GM12878 (cell line): ENCODE measurements around the gene IZUMO1.

Source experiments
- ETV6 ChIP-seq, 2 experiments: fragments of 450-650 bp in 1 of 2; IDR thresholded peaks in 1 of 2; conservative IDR thresholded peaks in 1 of 2; 2 replicates each; pipeline ENCODE4 v1.6.1; 2014; ENCODE audit warnings: antibody characterized with exemption in 1 of 2, borderline replicate concordance in 1 of 2, low read depth in 1 of 2, mild to moderate bottlenecking in 1 of 2, moderate library complexity in 1 of 2
- EZH2 ChIP-seq: IDR thresholded peaks from 2 replicates; pipeline ENCODE4 v1.6.1; 2012; ENCODE audit warnings: low read depth, mild to moderate bottlenecking, control low read depth, inconsistent platforms, low read length, borderline replicate concordance; ENCODE audit not compliant: control insufficient read depth
- NFXL1 ChIP-seq: fragments of 450-650 bp; IDR thresholded peaks from 2 replicates; pipeline ENCODE4 v1.6.1; 2017; ENCODE audit warnings: antibody characterized with exemption, mild to moderate bottlenecking, borderline replicate concordance
- POLR2AphosphoS5 ChIP-seq: IDR thresholded peaks from 2 replicates; pipeline ENCODE4 v1.6.1; 2011; ENCODE audit warnings: mild to moderate bottlenecking, low read length, inconsistent platforms
- RAD21 ChIP-seq: IDR thresholded peaks from 2 replicates; pipeline ENCODE4 v1.6.1; 2011; ENCODE audit warnings: mild to moderate bottlenecking, low read depth, low read length, moderate library complexity; ENCODE audit not compliant: insufficient read depth
- SMC3 ChIP-seq: IDR thresholded peaks from 2 replicates; pipeline ENCODE4 v1.6.1; 2011; ENCODE audit warnings: low read length, improper control_type of control experiment, borderline replicate concordance
- YBX1 ChIP-seq: fragments of 450-650 bp; IDR thresholded peaks from 2 replicates; pipeline ENCODE4 v1.6.1; 2016; ENCODE audit warnings: antibody characterized with exemption
- TF ChIP-seq, protein P1 (sequence below), 3 experiments: IDR thresholded peaks in 2 of 3; conservative IDR thresholded peaks in 1 of 3; 2 replicates each; pipeline ENCODE4 v1.5.1; 2011; ENCODE audit warnings: low read depth in 3 of 3, low read length in 3 of 3, mild to moderate bottlenecking in 3 of 3, control low read depth in 2 of 3, moderate library complexity in 2 of 3, inconsistent platforms in 1 of 3, mixed read lengths in 1 of 3; ENCODE audit not compliant: control insufficient read depth in 2 of 3, insufficient read depth in 1 of 3; ENCODE audit errors: extremely low read depth in 1 of 3
- TF ChIP-seq, protein P2 (sequence below): IDR thresholded peaks from 2 replicates; pipeline ENCODE4 v1.6.1; 2011; ENCODE audit warnings: low read depth, mild to moderate bottlenecking, low read length, moderate library complexity, borderline replicate concordance; ENCODE audit errors: extremely low read depth
- TF ChIP-seq, protein P3 (sequence below): IDR thresholded peaks from 2 replicates; pipeline ENCODE4 v1.6.1; 2012; ENCODE audit warnings: low read depth, low read length, improper control_type of control experiment
- TF ChIP-seq, protein P4 (sequence below): IDR thresholded peaks from 2 replicates; pipeline ENCODE4 v1.6.1; 2011; ENCODE audit warnings: mild to moderate bottlenecking, low read depth, low read length, moderate library complexity; ENCODE audit not compliant: insufficient replicate concordance

DNA sequence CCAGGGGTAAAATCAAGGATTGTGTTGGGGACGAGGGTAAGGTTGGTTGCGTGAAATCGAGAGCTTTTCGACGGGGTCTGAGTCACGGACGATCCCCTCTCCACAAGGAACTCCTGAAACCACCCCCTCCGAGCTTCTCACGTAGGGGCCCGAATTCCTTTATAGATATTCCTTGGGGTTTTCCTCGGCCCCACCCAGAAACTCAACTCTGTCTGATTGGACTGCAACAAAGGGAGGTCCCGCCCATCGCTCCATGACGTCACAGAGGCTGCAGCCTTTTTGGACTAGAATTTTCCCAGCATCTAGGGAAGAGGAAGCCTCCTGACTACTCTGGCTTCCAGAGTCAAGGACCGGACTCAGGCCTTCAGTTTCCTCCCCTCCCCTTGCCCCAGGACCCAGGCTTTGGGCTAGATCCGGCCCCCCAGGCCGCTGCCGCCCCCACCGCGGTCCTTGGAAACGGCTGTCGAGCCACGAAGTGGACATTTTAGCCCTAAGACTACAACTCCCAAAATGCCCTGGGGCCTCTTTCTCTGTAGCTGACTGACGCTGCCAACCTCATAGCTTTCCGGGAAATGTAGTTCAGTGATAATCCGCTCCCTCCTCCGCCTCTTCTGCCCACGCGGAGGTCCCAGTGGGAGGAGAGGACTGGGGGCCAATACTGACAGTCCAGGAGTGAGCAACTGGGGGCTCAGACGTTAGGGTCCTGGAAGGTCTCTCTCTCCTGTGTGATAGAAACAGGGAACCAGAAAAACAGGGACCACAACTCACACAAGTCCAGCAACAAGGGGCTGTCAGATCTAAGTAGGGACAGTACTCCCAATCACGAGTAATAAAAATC, at the start of gene IZUMO1:
- TF ChIP-seq YBX1 (no peak), RAD21 (no peak), EZH2 (no peak), POLR2AphosphoS5 (no peak), NFXL1 (no peak), SMC3 (no peak), ETV6 (conservative IDR thresholded peaks at IDR 0.05 in 1 of 2, IDR thresholded peaks at IDR 0.05 in 1 of 2; ENCODE audit: borderline replicate concordance in 1 of 2, low read depth in 1 of 2) (no peak)
- TF ChIP-seq, protein P1, sequence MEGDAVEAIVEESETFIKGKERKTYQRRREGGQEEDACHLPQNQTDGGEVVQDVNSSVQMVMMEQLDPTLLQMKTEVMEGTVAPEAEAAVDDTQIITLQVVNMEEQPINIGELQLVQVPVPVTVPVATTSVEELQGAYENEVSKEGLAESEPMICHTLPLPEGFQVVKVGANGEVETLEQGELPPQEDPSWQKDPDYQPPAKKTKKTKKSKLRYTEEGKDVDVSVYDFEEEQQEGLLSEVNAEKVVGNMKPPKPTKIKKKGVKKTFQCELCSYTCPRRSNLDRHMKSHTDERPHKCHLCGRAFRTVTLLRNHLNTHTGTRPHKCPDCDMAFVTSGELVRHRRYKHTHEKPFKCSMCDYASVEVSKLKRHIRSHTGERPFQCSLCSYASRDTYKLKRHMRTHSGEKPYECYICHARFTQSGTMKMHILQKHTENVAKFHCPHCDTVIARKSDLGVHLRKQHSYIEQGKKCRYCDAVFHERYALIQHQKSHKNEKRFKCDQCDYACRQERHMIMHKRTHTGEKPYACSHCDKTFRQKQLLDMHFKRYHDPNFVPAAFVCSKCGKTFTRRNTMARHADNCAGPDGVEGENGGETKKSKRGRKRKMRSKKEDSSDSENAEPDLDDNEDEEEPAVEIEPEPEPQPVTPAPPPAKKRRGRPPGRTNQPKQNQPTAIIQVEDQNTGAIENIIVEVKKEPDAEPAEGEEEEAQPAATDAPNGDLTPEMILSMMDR (IDR thresholded peaks at IDR 0.05 in 2 of 3, conservative IDR thresholded peaks at IDR 0.05 in 1 of 3; ENCODE audit: control insufficient read depth in 2 of 3, extremely low read depth in 1 of 3, insufficient read depth in 1 of 3, low read depth in 3 of 3, low read length in 3 of 3): no peak
- TF ChIP-seq, protein P2, sequence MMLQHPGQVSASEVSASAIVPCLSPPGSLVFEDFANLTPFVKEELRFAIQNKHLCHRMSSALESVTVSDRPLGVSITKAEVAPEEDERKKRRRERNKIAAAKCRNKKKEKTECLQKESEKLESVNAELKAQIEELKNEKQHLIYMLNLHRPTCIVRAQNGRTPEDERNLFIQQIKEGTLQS: no peak
- TF ChIP-seq, protein P3, sequence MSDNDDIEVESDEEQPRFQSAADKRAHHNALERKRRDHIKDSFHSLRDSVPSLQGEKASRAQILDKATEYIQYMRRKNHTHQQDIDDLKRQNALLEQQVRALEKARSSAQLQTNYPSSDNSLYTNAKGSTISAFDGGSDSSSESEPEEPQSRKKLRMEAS: no peak
- TF ChIP-seq, protein P4, sequence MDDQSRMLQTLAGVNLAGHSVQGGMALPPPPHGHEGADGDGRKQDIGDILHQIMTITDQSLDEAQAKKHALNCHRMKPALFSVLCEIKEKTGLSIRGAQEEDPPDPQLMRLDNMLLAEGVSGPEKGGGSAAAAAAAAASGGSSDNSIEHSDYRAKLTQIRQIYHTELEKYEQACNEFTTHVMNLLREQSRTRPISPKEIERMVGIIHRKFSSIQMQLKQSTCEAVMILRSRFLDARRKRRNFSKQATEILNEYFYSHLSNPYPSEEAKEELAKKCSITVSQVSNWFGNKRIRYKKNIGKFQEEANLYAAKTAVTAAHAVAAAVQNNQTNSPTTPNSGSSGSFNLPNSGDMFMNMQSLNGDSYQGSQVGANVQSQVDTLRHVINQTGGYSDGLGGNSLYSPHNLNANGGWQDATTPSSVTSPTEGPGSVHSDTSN: no peak
